Measurements from ENCODE around the gene CEP162.
A peak's percentile ranks its signal among the peaks of the same experiment; 100 is the strongest.
"Not testable (repeated sequence)": the region's sequence is repeated elsewhere in the genome, so short reads cannot be mapped to it uniquely, and the experiment has no call there.

The CEP162 gene
- 22.1 to 36.4 (median 32.6) reads per million in 4 experiments for total RNA-seq

GRCh38 chr6:84227434-84228197 lies at the start of gene CEP162:
Gene CEP162, minus strand, starts transcription at chr6:84227643. Its CDS starts 1,250 bp downstream, at chr6:84226393.
- peak; percentile 81 for DNase-seq

DNA sequence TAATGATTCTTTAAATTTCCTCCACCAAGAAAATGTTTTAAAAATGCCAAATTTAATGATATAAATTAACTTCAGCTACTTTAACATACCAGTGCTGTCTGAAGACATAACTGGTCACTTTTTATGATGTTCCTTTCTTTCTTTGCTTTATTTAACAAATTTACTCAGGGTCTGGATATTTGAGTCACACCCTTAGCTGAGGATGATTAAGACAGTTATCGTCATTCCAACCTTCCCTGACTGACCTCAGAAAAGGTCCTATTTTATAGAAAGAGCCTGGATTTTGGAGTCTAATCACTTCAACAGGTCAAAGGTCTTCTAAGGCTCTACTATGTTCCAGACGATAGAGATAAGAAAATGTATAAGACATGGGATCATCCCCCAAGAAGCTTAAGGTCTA lies 47.4 kb upstream of the CEP162 start:
- no peak for DNase-seq

DNA sequence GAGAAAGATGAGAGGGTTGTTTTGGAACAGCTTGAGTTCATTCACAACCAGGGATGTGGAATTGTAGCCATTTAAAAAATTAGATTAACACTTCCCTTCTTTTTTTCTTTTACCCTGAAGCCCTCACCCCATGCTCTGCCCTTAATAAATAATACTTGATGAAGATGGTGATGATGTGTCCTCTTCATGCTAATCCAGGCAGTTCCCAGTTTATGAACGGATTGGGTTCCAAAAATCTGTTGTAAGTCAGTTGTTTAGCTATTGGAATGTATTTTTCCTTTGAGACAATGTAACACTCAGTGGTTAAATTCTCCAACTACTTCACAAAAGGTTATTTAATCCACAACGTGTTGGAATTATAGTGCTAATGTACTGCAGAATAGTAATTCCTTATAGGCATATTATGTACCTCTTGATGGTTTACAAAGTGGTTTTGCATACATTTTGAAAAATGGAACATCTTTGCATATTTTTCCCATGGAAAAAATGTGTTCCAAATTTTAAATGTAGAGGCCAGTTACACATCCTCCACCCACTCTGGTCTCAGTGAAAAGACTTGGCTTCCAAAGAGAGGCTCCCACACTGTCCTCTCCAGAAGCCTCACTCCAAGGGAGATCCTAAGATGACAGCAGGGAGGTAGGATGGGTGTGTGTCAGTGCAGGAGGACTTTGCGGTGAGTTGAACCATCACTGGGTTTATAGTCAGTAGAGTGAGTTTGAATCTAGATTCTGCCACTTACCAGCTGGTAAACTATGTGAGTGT lies 45.8 kb upstream of the CEP162 start:
- no peak for DNase-seq

DNA sequence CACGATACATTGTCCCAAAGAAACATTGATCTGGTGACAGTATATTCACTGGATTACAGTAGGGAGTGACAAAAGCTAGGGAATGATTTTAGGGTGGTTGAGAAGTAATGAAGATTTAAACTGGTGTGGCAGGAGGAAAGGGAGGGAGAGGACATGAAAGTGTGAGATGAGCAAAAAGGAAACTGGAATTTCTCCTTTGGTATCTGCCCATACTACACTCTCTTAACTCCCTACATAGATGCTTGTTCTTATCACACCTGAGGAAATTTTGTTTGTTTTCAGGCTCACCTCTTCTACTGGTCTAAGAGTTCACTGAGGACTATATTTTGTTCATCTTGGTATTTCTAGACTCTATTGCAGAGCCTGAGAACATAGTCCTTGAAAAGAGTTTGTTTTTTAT lies 44.9 kb upstream of the CEP162 start:
- DNase-seq, result no peak

- no peak for DNase-seq
Observed at GRCh38 chr6:84271061-84271716, 43.7 kb upstream of the CEP162 start.

GRCh38 chr6:84269947-84270733 lies 42.7 kb upstream of the CEP162 start:
- no peak for DNase-seq

DNA sequence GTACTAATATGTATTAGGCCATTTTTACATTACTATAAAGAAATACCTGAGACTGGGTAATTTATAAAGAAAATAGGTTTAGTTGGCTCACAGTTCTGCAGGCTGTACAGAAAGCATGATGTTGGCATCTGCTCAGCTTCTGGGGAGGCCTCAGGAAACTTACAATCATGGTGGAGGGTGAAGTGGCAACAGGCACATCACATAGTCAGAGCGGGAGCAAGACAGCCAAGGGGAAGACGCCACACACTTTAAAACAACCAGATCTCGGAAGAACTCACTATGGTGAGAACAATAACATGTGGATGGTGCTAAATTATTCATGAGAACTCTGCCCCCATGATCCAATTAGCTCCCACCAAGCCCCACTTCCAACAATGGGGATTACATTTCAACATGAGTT lies 41.3 kb upstream of the CEP162 start:
- no peak for DNase-seq

- DNase-seq, result no peak
Observed at GRCh38 chr6:84263557-84263956, 36.1 kb upstream of the CEP162 start.

- DNase-seq, result no peak
Observed at GRCh38 chr6:84260926-84261325, 33.5 kb upstream of the CEP162 start.

DNA sequence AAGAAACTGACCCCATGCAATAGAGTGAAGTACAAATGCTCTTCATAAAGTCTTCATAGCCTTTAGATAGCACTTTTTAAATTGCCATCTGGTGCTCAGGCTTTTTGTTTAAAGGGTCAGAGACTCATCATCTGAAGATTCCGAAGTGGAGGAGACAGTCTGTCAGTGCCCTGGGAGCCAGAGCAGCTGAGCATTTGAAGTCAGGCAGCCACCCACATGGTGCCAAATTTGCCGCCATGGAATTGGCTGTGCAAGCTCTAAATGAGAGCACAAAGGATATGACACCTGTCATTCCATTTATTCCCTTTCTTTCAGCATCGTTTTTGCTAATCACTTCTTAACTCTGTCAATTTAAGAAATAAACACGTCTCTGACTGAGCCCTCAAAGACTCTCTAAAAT lies 32.8 kb upstream of the CEP162 start:
- DNase-seq, result no peak

DNA sequence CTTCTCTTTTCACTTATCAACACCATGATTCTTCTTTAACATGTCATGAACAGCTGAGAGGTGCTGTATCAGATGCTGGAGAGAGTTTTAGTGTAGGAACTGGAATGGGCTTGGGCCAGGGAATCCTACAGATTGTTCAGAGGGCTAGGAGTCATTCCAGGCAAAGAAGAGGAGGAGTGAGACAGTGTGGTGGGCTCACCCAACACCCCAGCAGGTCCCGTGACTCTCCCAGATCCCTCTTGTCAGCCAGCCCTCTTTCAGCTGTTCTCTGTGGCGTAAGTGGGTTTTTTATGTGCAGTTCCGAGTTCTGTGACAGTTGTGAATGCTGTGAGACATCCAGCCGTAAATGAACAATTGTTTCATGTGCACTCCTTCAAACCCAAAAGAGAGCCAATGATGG lies 31.4 kb upstream of the CEP162 start:
- DNase-seq, result no peak

DNA sequence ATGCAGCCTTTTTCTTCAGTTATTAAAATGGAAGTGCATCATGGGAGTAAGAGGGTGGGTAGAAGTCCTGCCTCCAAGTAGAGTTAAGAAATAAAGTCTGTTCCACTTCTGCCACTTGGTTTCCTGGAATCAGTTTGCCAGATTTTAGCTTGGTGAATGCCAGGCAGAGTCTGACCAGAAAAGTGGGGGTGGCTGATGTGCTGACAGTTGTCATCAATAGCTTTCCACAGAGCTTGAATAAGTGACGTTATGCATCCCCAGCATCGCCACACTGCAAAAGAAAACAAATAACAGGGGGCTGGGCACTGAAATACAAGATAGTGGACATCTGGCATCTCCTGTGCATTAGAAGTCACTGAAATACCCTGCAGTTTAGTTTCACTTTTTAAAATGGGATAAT lies 30.8 kb upstream of the CEP162 start:
- no peak for DNase-seq

GRCh38 chr6:84255641-84256040 lies 28.2 kb upstream of the CEP162 start:
- no peak for DNase-seq

- DNase-seq, result no peak
Observed at GRCh38 chr6:84253380-84253779, 25.9 kb upstream of the CEP162 start.

DNA sequence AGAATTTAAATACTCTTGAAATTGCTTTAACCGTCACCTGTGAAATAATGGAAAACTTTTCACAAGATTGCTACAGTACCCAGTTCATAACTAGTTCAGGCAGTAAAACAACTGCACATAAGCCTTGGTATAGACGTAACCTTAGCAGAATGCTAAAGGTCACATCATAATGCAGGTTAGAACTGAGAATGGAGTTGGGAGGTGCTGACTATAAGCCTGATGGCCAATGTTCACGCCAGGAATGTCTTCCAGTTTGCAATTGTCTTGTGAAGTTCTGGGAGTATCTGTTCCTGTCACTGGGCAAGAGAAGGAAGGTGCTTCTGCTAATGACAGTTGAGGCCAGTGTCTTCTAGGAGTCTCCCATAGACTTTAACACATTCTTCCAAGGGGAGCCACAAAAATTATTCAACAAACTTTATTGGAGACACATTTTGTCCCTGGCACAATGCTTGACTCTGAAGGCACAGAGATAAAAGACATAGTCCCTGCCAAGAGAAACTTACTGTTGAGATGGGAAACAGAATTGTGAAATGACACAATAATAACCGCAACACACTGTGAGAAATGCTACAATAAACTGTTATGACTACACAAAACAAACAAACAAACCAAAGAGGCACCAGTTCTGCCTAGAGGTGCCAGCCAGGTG lies 24.6 kb upstream of the CEP162 start:
- DNase-seq, result no peak

- DNase-seq, result no peak
Observed at GRCh38 chr6:84249724-84250123, 22.3 kb upstream of the CEP162 start.

- DNase-seq, result not testable (repeated sequence)
Observed at GRCh38 chr6:84244416-84245081, 17.1 kb upstream of the CEP162 start.

GRCh38 chr6:84243240-84243639 lies 15.8 kb upstream of the CEP162 start:
- no peak for DNase-seq

GRCh38 chr6:84242265-84242664 lies 14.8 kb upstream of the CEP162 start:
- DNase-seq, result no peak

DNA sequence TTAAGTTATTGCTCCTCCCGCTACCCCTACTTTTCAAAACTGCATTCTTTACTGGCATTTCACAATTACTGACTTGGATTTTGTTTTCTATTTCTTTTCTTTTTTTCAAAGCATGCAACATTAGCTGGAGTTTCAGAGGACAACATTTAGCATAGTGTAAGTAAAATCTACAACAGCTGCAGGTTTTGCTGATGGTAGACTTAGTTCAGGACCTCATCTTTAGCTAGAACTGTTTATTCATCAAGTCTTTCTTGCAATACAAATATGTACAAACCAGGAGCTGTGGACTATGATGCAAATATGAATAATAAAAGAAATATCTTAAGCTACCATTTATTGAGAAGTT lies 728 bp upstream of the CEP162 start:
- DNase-seq, result no peak

GRCh38 chr6:84227044-84227433 lies 404 bp downstream of the CEP162 start:
- DNase-seq, result no peak

- DNase-seq, result no peak
Observed at GRCh38 chr6:84224251-84224650, 3.2 kb downstream of the CEP162 start.
